ENCODE results near the gene TNIK.

DNA sequence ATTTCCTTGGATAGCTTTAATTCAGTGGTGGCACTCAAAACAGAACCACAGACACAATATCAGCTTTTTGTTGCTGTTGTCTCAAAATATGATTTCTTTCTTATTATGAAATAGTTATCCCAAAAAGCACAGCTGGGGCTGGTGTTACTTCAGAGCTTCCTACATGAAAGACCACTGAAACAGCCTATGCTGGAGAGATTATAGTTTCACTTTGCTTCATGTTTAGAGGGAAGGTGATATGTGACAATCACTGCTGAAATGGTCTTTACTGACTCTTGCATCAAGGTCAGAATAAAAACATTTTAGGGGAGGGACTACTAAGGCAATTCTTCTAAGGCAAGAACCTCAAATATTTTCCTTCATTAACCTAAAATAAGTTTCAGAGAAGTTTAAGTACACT, 190.7 kb downstream of the TNIK start:
- TF ChIP-seq, protein P1, sequence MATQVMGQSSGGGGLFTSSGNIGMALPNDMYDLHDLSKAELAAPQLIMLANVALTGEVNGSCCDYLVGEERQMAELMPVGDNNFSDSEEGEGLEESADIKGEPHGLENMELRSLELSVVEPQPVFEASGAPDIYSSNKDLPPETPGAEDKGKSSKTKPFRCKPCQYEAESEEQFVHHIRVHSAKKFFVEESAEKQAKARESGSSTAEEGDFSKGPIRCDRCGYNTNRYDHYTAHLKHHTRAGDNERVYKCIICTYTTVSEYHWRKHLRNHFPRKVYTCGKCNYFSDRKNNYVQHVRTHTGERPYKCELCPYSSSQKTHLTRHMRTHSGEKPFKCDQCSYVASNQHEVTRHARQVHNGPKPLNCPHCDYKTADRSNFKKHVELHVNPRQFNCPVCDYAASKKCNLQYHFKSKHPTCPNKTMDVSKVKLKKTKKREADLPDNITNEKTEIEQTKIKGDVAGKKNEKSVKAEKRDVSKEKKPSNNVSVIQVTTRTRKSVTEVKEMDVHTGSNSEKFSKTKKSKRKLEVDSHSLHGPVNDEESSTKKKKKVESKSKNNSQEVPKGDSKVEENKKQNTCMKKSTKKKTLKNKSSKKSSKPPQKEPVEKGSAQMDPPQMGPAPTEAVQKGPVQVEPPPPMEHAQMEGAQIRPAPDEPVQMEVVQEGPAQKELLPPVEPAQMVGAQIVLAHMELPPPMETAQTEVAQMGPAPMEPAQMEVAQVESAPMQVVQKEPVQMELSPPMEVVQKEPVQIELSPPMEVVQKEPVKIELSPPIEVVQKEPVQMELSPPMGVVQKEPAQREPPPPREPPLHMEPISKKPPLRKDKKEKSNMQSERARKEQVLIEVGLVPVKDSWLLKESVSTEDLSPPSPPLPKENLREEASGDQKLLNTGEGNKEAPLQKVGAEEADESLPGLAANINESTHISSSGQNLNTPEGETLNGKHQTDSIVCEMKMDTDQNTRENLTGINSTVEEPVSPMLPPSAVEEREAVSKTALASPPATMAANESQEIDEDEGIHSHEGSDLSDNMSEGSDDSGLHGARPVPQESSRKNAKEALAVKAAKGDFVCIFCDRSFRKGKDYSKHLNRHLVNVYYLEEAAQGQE (IDR thresholded peaks at IDR 0.05; ENCODE audit: borderline replicate concordance in 1 of 2, low read depth in 1 of 2, low read length in 2 of 2) = no peak
- TF ChIP-seq POLR2AphosphoS5 (IDR thresholded peaks at IDR 0.05; ENCODE audit: low read depth, low read length) (no peak), CCAR2 (optimal IDR thresholded peaks at IDR 0.05; ENCODE audit: low read depth, low read length) (no peak)
- TF ChIP-seq, protein P2, sequence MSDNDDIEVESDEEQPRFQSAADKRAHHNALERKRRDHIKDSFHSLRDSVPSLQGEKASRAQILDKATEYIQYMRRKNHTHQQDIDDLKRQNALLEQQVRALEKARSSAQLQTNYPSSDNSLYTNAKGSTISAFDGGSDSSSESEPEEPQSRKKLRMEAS (IDR thresholded peaks at IDR 0.05) = no peak

Measured in HepG2 (cell line).